RWPE2 (cell line): ENCODE measurements around the gene MMP27.
"Not testable (repeated sequence)": the region's sequence is repeated elsewhere in the genome, so short reads cannot be mapped to it uniquely, and the experiment has no call there.

Experiments
- ATAC-seq: fragments of 200-7000 bp; cut with Tn5 transposase; 3 replicates; pipeline ENCODE4 v1.9.1; 2021; ENCODE audit warnings: low read depth
- DNase-seq: peaks from one replicate; pipeline ENCODE4 v3.0.0-alpha.2; 2020; ENCODE audit warnings: low spot score
- H3K27ac ChIP-seq: fragments of 450-650 bp; 2 replicates; pipeline ENCODE4 v1.5.1; 2017; ENCODE audit warnings: mild to moderate bottlenecking; ENCODE audit not compliant: poor library complexity, severe bottlenecking
- H3K27me3 ChIP-seq: fragments of 250-450 bp; sonication (Bioruptor Pico); 2 replicates; pipeline ENCODE4 v1.5.1; 2021; ENCODE audit warnings: mild to moderate bottlenecking, moderate library complexity; ENCODE audit not compliant: insufficient read depth, poor library complexity, severe bottlenecking
- H3K36me3 ChIP-seq: fragments of 250-450 bp; sonication (Bioruptor Pico); 2 replicates; pipeline ENCODE4 v1.5.1; 2020; ENCODE audit warnings: low read depth, mild to moderate bottlenecking, moderate library complexity
- H3K4me1 ChIP-seq: fragments of 250-450 bp; sonication (Bioruptor Pico); 2 replicates; pipeline ENCODE4 v1.5.1; 2021; ENCODE audit warnings: mild to moderate bottlenecking, moderate library complexity; ENCODE audit not compliant: insufficient read depth, poor library complexity, severe bottlenecking
- H3K4me3 ChIP-seq: fragments of 250-450 bp; sonication (Bioruptor Pico); 2 replicates; pipeline ENCODE4 v1.5.1; 2021; ENCODE audit warnings: mild to moderate bottlenecking, moderate library complexity; ENCODE audit not compliant: severe bottlenecking
- H3K9me3 ChIP-seq: fragments of 250-450 bp; sonication (Bioruptor Pico); 2 replicates; pipeline ENCODE4 v1.5.1; 2021; ENCODE audit warnings: mild to moderate bottlenecking, moderate library complexity; ENCODE audit not compliant: severe bottlenecking
- TF ChIP-seq, protein P1 (sequence below): fragments of 450-650 bp; IDR thresholded peaks from one replicate; pipeline ENCODE4 v1.5.1; 2017; ENCODE audit warnings: mild to moderate bottlenecking, moderate library complexity; ENCODE audit not compliant: poor library complexity, severe bottlenecking

Gene MMP27, protein sequence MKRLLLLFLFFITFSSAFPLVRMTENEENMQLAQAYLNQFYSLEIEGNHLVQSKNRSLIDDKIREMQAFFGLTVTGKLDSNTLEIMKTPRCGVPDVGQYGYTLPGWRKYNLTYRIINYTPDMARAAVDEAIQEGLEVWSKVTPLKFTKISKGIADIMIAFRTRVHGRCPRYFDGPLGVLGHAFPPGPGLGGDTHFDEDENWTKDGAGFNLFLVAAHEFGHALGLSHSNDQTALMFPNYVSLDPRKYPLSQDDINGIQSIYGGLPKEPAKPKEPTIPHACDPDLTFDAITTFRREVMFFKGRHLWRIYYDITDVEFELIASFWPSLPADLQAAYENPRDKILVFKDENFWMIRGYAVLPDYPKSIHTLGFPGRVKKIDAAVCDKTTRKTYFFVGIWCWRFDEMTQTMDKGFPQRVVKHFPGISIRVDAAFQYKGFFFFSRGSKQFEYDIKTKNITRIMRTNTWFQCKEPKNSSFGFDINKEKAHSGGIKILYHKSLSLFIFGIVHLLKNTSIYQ

DNA sequence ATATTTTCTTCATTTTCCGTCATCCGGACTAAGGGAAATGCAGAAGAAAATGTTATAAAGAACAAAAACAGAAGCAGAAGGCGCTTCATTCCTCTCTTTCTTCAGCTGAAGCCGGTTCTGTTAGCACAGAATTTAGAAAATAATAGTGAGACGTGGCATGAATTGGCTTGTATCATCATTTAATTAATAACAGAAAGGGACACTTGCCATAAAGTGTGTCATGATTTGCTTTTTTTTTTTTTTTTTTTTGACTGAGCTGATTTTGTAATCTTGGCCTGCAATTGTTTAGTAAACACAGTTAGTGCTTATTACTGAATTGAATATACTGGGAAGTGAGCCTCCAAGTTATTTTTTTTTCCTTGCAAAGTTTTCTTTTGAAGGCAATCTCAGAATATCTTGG, at the start of gene MMP27:
Gene MMP27 (minus strand): TSS at position 144 of the 400 bp plus-strand sequence. CDS start 55 bp downstream, at position 89.
- ATAC-seq (no peak), DNase-seq (no peak)
- no peaks in the 10 kb centered on the region for H3K9me3 ChIP-seq
- TF ChIP-seq, protein P1, sequence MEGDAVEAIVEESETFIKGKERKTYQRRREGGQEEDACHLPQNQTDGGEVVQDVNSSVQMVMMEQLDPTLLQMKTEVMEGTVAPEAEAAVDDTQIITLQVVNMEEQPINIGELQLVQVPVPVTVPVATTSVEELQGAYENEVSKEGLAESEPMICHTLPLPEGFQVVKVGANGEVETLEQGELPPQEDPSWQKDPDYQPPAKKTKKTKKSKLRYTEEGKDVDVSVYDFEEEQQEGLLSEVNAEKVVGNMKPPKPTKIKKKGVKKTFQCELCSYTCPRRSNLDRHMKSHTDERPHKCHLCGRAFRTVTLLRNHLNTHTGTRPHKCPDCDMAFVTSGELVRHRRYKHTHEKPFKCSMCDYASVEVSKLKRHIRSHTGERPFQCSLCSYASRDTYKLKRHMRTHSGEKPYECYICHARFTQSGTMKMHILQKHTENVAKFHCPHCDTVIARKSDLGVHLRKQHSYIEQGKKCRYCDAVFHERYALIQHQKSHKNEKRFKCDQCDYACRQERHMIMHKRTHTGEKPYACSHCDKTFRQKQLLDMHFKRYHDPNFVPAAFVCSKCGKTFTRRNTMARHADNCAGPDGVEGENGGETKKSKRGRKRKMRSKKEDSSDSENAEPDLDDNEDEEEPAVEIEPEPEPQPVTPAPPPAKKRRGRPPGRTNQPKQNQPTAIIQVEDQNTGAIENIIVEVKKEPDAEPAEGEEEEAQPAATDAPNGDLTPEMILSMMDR = no peak
- no peaks in the 10 kb centered on the region for H3K27me3 ChIP-seq
- no peaks in the 10 kb centered on the region for H3K4me1 ChIP-seq
- H3K36me3 ChIP-seq = no peaks in the 10 kb centered on the region
- no peak within 1 kb of the TSS for H3K27ac ChIP-seq
- no peak within 1 kb of the TSS for H3K4me3 ChIP-seq

DNA sequence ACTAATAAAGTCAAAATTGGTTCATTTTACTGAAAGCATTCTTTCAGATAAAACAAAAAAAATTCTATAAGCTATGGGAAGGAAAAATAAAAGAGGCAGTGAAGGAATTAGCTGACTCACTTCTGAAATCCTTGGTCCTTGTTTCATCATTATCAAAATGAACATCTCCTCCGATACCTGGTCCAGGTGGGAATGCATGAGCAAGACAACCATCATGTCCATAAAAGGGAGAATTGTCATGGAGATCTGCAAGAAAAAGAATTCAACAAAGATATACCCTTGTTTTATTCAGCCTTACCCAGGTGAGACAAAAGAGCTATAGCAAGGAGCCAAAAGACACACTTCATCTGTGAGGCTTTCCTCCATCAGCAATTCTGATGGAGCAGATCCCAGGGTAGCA, 47.7 kb upstream of the MMP27 start:
- Histone ChIP-seq H3K4me3 (no peak overlapping the region), H3K36me3 (no peaks in the 10 kb centered on the region), H3K4me1 (peaks cover 12% of the 10 kb centered on the region), H3K27ac (no peak overlapping the region), H3K9me3 (no peaks in the 10 kb centered on the region), H3K27me3 (no peaks in the 10 kb centered on the region)
- DNase-seq (no peak), ATAC-seq (peak; percentile 23; the same call in 1 of the 3 replicates)
- TF ChIP-seq, protein P1 = no peak

DNA sequence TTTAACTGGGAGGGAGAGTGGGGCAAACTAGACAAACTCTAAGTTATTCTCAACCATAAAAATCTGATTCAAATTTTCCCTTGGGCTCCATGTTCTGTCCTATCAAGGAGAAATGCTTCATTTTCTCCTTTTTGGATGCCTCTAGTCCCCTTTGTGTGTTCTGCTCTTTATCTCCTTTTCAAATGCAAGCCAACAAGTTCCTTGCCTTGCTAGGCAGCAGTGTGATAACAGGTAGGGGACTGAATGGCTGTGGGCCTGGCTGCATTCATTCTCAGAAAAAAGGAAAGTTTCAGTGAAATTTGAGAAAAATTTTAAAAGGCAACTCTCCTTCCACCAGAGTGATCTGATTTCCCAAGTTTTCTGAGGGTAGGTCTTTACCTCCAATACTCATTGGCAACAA, 46.1 kb upstream of the MMP27 start:
- no peak for DNase-seq
- no peak for ATAC-seq
- Histone ChIP-seq H3K4me3 (no peak overlapping the region), H3K9me3 (no peaks in the 10 kb centered on the region), H3K36me3 (no peaks in the 10 kb centered on the region), H3K27ac (no peak overlapping the region), H3K4me1 (peaks cover 7% of the 10 kb centered on the region), H3K27me3 (no peaks in the 10 kb centered on the region)
- TF ChIP-seq, protein P1 = no peak

DNA sequence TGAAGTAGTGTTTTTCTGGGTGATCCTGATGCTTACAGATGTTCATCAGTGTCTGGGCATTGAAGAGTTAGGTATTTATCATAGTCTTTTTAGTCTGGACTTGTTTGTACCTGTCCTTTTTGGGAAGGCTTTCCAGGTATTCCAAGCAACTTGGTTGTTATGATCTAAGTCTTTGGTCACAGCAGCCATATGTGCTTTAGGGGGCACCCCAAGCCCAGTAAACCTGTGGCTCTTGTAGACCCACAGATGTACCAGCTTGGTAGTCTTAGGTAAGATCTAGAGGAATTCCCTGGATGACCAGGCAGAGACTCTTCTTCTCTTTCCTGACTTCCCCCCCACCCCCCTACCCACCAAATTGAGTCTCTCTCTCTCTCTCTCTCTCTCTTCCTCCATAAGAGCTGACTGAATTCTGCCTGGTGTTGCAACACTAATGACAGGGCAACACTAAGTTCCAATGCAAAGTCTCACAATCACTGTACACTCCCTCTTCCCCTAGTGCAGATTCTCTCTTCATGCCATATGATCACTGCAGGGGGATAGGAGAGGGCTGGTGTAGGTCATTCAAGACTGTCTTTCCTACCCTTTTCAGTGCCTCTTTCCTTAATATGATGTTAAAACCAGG, 43.6 kb upstream of the MMP27 start:
- ATAC-seq = 0 out of 3 replicates have a peak, but pooled peaks have one; percentile 14
- TF ChIP-seq, protein P1 = no peak

DNA sequence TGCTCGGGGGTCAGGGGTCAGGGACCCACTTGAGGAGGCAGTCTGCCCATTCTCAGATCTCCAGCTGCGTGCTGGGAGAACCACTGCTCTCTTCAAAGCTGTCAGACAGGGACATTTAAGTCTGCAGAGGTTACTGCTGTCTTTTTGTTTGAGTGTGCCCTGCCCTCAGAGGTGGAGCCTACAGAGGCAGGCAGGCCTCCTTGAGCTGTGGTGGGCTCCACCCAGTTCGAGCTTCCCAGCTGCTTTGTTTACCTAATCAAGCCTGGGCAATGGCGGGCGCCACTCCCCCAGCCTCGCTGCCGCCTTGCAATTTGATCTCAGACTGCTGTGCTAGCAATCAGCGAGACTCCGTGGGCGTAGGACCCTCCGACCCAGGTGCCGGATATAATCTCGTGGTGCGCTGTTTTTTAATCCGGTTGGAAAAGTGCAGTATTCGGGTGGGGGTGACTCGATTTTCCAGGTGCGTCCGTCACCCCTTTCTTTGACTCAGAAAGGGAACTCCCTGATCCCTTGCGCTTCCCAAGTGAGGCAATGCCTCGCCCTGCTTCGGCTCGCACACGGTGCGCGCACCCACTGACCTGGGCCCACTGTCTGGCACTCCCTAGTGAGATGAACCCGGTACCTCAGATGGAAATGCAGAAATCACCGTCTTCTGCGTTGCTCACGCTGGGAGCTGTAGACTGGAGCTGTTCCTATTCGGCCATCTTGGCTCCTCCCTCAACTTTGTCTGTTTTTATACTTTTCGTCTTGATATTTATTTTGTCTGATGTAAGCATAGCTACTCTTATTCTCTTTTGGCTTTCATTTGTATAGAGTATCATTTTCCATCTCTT, 41.4 kb upstream of the MMP27 start:
- not testable (repeated sequence) for DNase-seq, H3K27ac ChIP-seq, H3K4me3 ChIP-seq, ATAC-seq, H3K4me1 ChIP-seq, H3K27me3 ChIP-seq, H3K9me3 ChIP-seq, H3K36me3 ChIP-seq

More for the DNA sequence above, 43.6 kb upstream of the MMP27 start:
- DNase-seq = no peak
- no peak overlapping the region for H3K4me3 ChIP-seq
- peaks cover 7% of the 10 kb centered on the region for H3K4me1 ChIP-seq
- no peaks in the 10 kb centered on the region for H3K9me3 ChIP-seq
- H3K27ac ChIP-seq = no peak overlapping the region
- no peaks in the 10 kb centered on the region for H3K36me3 ChIP-seq
- no peaks in the 10 kb centered on the region for H3K27me3 ChIP-seq
